ENCODE data around the gene TRMT61A. TPM values are rescaled to one million over a fixed set of nuclear protein-coding genes. Genes with fewer than 3 reads are reported as not detected.

The TRMT61A gene
- 5.2 TPM for total RNA-seq
- long read RNA-seq, transcript TRMT61A-202 (4 exons, 3,229 nt), result major isoform, 13 of 28 reads
- long read RNA-seq, partial matches to known transcripts, result 9 of 28 reads
- long read RNA-seq, other reads (novel, unspliced or antisense), result 6 of 28 reads

- intact Hi-C loops (cut with DNase I), result no loop called here
Observed at GRCh38 chr14:103528587-103529382, at the start of gene TRMT61A. TSS of gene TRMT61A (plus strand) at chr14:103529196. CDS start at chr14:103529979, 783 bp downstream.

GRCh38 chr14:103480595-103480994 lies 48.4 kb upstream of the TRMT61A start:
- intact Hi-C loops (cut with DNase I), result no loop called here
- DNase-seq (ENCODE audit: low spot score), result no peak

More at GRCh38 chr14:103528587-103529382, at the start of gene TRMT61A:
- DNase-seq (ENCODE audit: low spot score), result peak; percentile 93

GRCh38 chr14:103483600-103483999 lies 45.4 kb upstream of the TRMT61A start:
- intact Hi-C loops (cut with DNase I), result no loop called here
- no peak for DNase-seq (ENCODE audit: low spot score)

GRCh38 chr14:103485504-103485903 lies 43.5 kb upstream of the TRMT61A start:
- DNase-seq (ENCODE audit: low spot score), result no peak

GRCh38 chr14:103488071-103488470 lies 40.9 kb upstream of the TRMT61A start:
- intact Hi-C loops (cut with DNase I), result no loop called here
- no peak for DNase-seq (ENCODE audit: low spot score)

More at GRCh38 chr14:103485504-103485903, 43.5 kb upstream of the TRMT61A start:
- intact Hi-C loops (cut with DNase I), result no loop called here

- intact Hi-C loops (cut with DNase I), result no loop called here
- DNase-seq (ENCODE audit: low spot score), result no peak
Observed at GRCh38 chr14:103488960-103489359, 40.0 kb upstream of the TRMT61A start.

GRCh38 chr14:103489621-103490020 lies 39.4 kb upstream of the TRMT61A start:
- DNase-seq (ENCODE audit: low spot score), result no peak
- intact Hi-C loops (cut with DNase I), result no loop called here

- intact Hi-C loops (cut with DNase I), result no loop called here
- DNase-seq (ENCODE audit: low spot score), result no peak
Observed at GRCh38 chr14:103491691-103492090, 37.3 kb upstream of the TRMT61A start.

- intact Hi-C loops (cut with DNase I), result no loop called here
- no peak for DNase-seq (ENCODE audit: low spot score)
Observed at GRCh38 chr14:103492156-103492925, 36.7 kb upstream of the TRMT61A start.

GRCh38 chr14:103495854-103496253 lies 33.1 kb upstream of the TRMT61A start:
- no peak for DNase-seq (ENCODE audit: low spot score)
- intact Hi-C loops (cut with DNase I), result no loop called here

GRCh38 chr14:103496776-103497175 lies 32.2 kb upstream of the TRMT61A start:
- intact Hi-C loops (cut with DNase I), result no loop called here
- no peak for DNase-seq (ENCODE audit: low spot score)

GRCh38 chr14:103499709-103500108 lies 29.3 kb upstream of the TRMT61A start:
- no peak for DNase-seq (ENCODE audit: low spot score)
- intact Hi-C loops (cut with DNase I), result loop anchor here (1.0 kb wide), 1 partner anchor 49 kb away; no protein-coding TSS in a partner anchor

- intact Hi-C loops (cut with DNase I), result loop anchor here (1.0 kb wide), 1 partner anchor 48 kb away; no protein-coding TSS in a partner anchor
- DNase-seq (ENCODE audit: low spot score), result peak; percentile 89
Observed at GRCh38 chr14:103500148-103500990, 28.6 kb upstream of the TRMT61A start.

GRCh38 chr14:103501041-103501870 lies 27.7 kb upstream of the TRMT61A start:
- no peak for DNase-seq (ENCODE audit: low spot score)
- intact Hi-C loops (cut with DNase I), result no loop called here

- peak; percentile 10 for DNase-seq (ENCODE audit: low spot score)
- intact Hi-C loops (cut with DNase I), result no loop called here
Observed at GRCh38 chr14:103501921-103502669, 26.9 kb upstream of the TRMT61A start.

- no peak for DNase-seq (ENCODE audit: low spot score)
Observed at GRCh38 chr14:103502877-103503276, 26.1 kb upstream of the TRMT61A start.

GRCh38 chr14:103503296-103503695 lies 25.7 kb upstream of the TRMT61A start:
- intact Hi-C loops (cut with DNase I), result no loop called here
- DNase-seq (ENCODE audit: low spot score), result no peak

More at GRCh38 chr14:103502877-103503276, 26.1 kb upstream of the TRMT61A start:
- intact Hi-C loops (cut with DNase I), result no loop called here
